IMR-90 (cell line): ENCODE measurements around the gene NFATC3. TPM values are rescaled to one million over a fixed set of nuclear protein-coding genes. Genes with fewer than 3 reads are reported as not detected.

Source experiments
- ATAC-seq: fragments of 200-7000 bp; cut with Tn5 transposase; 2 replicates; pipeline ENCODE4 v1.9.1; 2020; ENCODE audit warnings: low read depth, mild to moderate bottlenecking, moderate library complexity
- BruUV-seq: library from RNA; stranded (reverse); fragments of 400-500 nt; replicated peaks from 2 replicates; lab custom pipeline; 2021; lab: Mats Ljungman, UMichigan
- CTCF ChIA-PET: fragments of 300-600 bp; formaldehyde crosslinking; extraction: SDS; loops from one replicate; lab custom pipeline; 2021; ENCODE audit warnings: antibody characterized with exemption; lab: Yijun Ruan, JAX
- POLR2A ChIA-PET: fragments of 300-600 bp; sonication (Branson Sonifier 250); formaldehyde crosslinking; loops from one replicate; lab custom pipeline; 2022; ENCODE audit warnings: antibody characterized with exemption; ENCODE audit not compliant: unreplicated experiment; lab: Charles Lee
- DNase-seq: peaks from one replicate; pipeline ENCODE4 v3.0.0; 2013
- H2AFZ ChIP-seq: replicated peaks from 2 replicates; pipeline ENCODE3; 2013; ENCODE audit warnings: low read length, mild to moderate bottlenecking; ENCODE audit not compliant: poor library complexity
- H2AK5ac ChIP-seq: 2 replicates; pipeline ENCODE4 v1.6.1; 2013; ENCODE audit warnings: low read depth, low read length, inconsistent platforms
- H2AK9ac ChIP-seq: replicated peaks from 2 replicates; pipeline ENCODE3; 2013; ENCODE audit warnings: mild to moderate bottlenecking, low read depth, low read length, moderate library complexity; ENCODE audit not compliant: poor library complexity
- H2BK120ac ChIP-seq: 2 replicates; pipeline ENCODE4 v1.6.1; 2013; ENCODE audit warnings: low read depth, low read length, inconsistent platforms
- H2BK15ac ChIP-seq: 3 replicates; pipeline ENCODE4 v1.6.1; 2013; ENCODE audit warnings: low read depth, low read length, inconsistent platforms
- H2BK20ac ChIP-seq: 2 replicates; pipeline ENCODE4 v1.6.1; 2013; ENCODE audit warnings: low read depth, mild to moderate bottlenecking, inconsistent platforms, low read length, moderate library complexity
- H2BK5ac ChIP-seq: 2 replicates; pipeline ENCODE4 v1.6.1; 2013; ENCODE audit warnings: mild to moderate bottlenecking, low read depth, low read length, inconsistent platforms; ENCODE audit not compliant: poor library complexity, severe bottlenecking
- H3K14ac ChIP-seq: replicated peaks from 2 replicates; pipeline ENCODE4 v1.6.1; 2013; ENCODE audit warnings: low read depth, low read length, inconsistent platforms
- H3K18ac ChIP-seq: 2 replicates; pipeline ENCODE4 v1.6.1; 2013; ENCODE audit warnings: low read depth, low read length, control low read depth
- H3K23ac ChIP-seq: 2 replicates; pipeline ENCODE4 v1.6.1; 2013; ENCODE audit warnings: low read depth, low read length, inconsistent platforms
- H3K27ac ChIP-seq: 2 replicates; pipeline ENCODE4 v1.5.1; 2013; ENCODE audit warnings: mild to moderate bottlenecking, control low read depth, low read length; ENCODE audit not compliant: insufficient read depth
- H3K27me3 ChIP-seq: 2 replicates; pipeline ENCODE4 v1.6.1; 2013; ENCODE audit warnings: low read length; ENCODE audit not compliant: control insufficient read depth, insufficient read depth
- H3K36me3 ChIP-seq: 2 replicates; pipeline ENCODE4 v1.6.1; 2013; ENCODE audit warnings: low read length, mixed read lengths; ENCODE audit not compliant: control insufficient read depth, insufficient read depth
- H3K4ac ChIP-seq: 2 replicates; pipeline ENCODE4 v1.6.1; 2013; ENCODE audit warnings: low read depth, low read length, inconsistent platforms
- H3K4me1 ChIP-seq: 2 replicates; pipeline ENCODE4 v1.6.1; 2013; ENCODE audit warnings: low read length, mixed read lengths; ENCODE audit not compliant: control insufficient read depth, insufficient read depth
- H3K4me2 ChIP-seq: 2 replicates; pipeline ENCODE4 v1.6.1; 2013; ENCODE audit warnings: low read depth, mild to moderate bottlenecking, control low read depth, low read length, moderate library complexity
- H3K4me3 ChIP-seq: 2 replicates; pipeline ENCODE4 v1.5.1; 2013; ENCODE audit warnings: low read depth, mild to moderate bottlenecking, control low read depth, low read length, moderate library complexity; ENCODE audit not compliant: insufficient read depth
- H3K56ac ChIP-seq: 2 replicates; pipeline ENCODE4 v1.6.1; 2013; ENCODE audit warnings: low read length, inconsistent platforms; ENCODE audit not compliant: insufficient read depth; ENCODE audit errors: extremely low read depth
- H3K79me1 ChIP-seq, 2 experiments: 2 replicates each; pipeline ENCODE4 v1.6.1; 2013; ENCODE audit warnings: low read length in 2 of 2, inconsistent platforms in 1 of 2, low read depth in 1 of 2
- H3K9ac ChIP-seq: 2 replicates; pipeline ENCODE4 v1.6.1; 2013; ENCODE audit warnings: low read depth, low read length, control low read depth
- H3K9me1 ChIP-seq: 2 replicates; pipeline ENCODE4 v1.6.1; 2013; ENCODE audit warnings: low read length, inconsistent platforms; ENCODE audit not compliant: insufficient read depth
- H3K9me3 ChIP-seq: 2 replicates; pipeline ENCODE4 v1.6.1; 2013; ENCODE audit warnings: low read length; ENCODE audit not compliant: control insufficient read depth, insufficient read depth
- H4K20me1 ChIP-seq: 2 replicates; pipeline ENCODE4 v1.6.1; 2013; ENCODE audit warnings: low read length, inconsistent platforms; ENCODE audit not compliant: insufficient read depth
- H4K5ac ChIP-seq: 2 replicates; pipeline ENCODE4 v1.6.1; 2013; ENCODE audit warnings: mild to moderate bottlenecking, low read depth, low read length, control low read depth
- H4K8ac ChIP-seq, 2 experiments: 2 replicates each; pipeline ENCODE4 v1.6.1; 2013; ENCODE audit warnings: low read depth in 2 of 2, low read length in 2 of 2, control low read depth in 1 of 2, inconsistent platforms in 1 of 2
- H4K91ac ChIP-seq: 2 replicates; pipeline ENCODE4 v1.6.1; 2013; ENCODE audit warnings: low read depth, low read length, inconsistent platforms; ENCODE audit not compliant: insufficient read depth
- CHD1 ChIP-seq: IDR thresholded peaks from 2 replicates; pipeline ENCODE4 v1.6.1; 2012; ENCODE audit warnings: low read depth, low read length, improper control_type of control experiment
- RAD21 ChIP-seq: IDR thresholded peaks from 2 replicates; pipeline ENCODE4 v1.6.1; 2012; ENCODE audit warnings: low read length, improper control_type of control experiment
- SMC3 ChIP-seq: fragments of 150-350 bp; IDR thresholded peaks from 2 replicates; pipeline ENCODE4 v1.6.1; 2016; ENCODE audit warnings: low read depth, mild to moderate bottlenecking, antibody characterized with exemption, low read length, moderate library complexity
- USF2 ChIP-seq: fragments of 150-350 bp; IDR thresholded peaks from 2 replicates; pipeline ENCODE4 v1.6.1; 2017; ENCODE audit warnings: mild to moderate bottlenecking, antibody characterized with exemption, low read length, low read depth
- WGBS, 2 experiments: methylation state at CpG; one replicate each; pipeline versions ENCODE4 v1.1.5 to v1.1.7; 2013; ENCODE audit warnings: missing lambda C conversion rate in 2 of 2; ENCODE audit not compliant: insufficient read length in 1 of 2; ENCODE audit errors: extremely low coverage in 2 of 2; 5-methylcytosine and 5-hydroxymethylcytosine counted together
- dilution Hi-C: fragments of 300-500 bp; cut with HindIII; formaldehyde crosslinking; loops from one replicate; pipeline ENCODE4 v1.14.3; 2018; ENCODE audit warnings: low sequenced_read_pairs; ENCODE audit not compliant: unreplicated experiment
- in situ Hi-C: fragments of 300-500 bp; cut with MboI; formaldehyde crosslinking; loops from 3 replicates; pipeline ENCODE4 v1.14.3; 2019; ENCODE audit warnings: low sequenced_read_pairs, inconsistent platforms, mixed read lengths
- intact Hi-C: fragments of 100-400 bp; cut with micrococcal nuclease; formaldehyde crosslinking; loops from 2 replicates; pipeline ENCODE4 v1.10.0; 2022
- polyA plus RNA-seq, 3 experiments: library from polyadenylated mRNA; depleted of rRNA; stranded (reverse); fragments of >200 nt; gene quantifications; 2 replicates each; pipeline ENCODE4 v1.2.3, GENCODE V29; 2012; ENCODE audit warnings: low replicate concordance in 1 of 3
- total RNA-seq: library from RNA; depleted of rRNA; stranded (reverse); fragments of >200 nt; gene quantifications from 2 replicates; pipeline ENCODE4 v1.2.3, GENCODE V29; 2012

NFATC3 gene
- total and polyA plus RNA-seq, 2 of the 4 experiments (the other 2 are of a cell fraction) = 6.3 to 21.5 TPM

GRCh38 chr16:68097895-68098294 lies 12.7 kb downstream of the NFATC3 start:
- H3K27me3 ChIP-seq = no peaks in the 10 kb centered on the region
- POLR2A ChIA-PET = interaction anchor here (0.5 kb wide), 1 partner anchor 62 kb away, joined by 5 read pairs; no protein-coding TSS in a partner anchor
- H3K4me3 ChIP-seq = no peak overlapping the region
- no peak overlapping the region for H3K56ac ChIP-seq
- H3K4me2 ChIP-seq = no peak overlapping the region
- intact Hi-C loops (no loop called here), dilution Hi-C loops (no loop called here), in situ Hi-C loops (loop anchor here (10.0 kb wide), 1 partner anchor 127 kb away; no protein-coding TSS in a partner anchor)
- CTCF ChIA-PET = no interaction called here
- no peaks in the 10 kb centered on the region for H3K9me3 ChIP-seq
- H4K5ac ChIP-seq = no peak overlapping the region
- TF ChIP-seq CHD1 (no peak), USF2 (no peak), SMC3 (no peak), RAD21 (no peak)
- H3K36me3 ChIP-seq = no peaks in the 10 kb centered on the region
- no peak overlapping the region for H3K9ac ChIP-seq
- peaks cover 5% of the 10 kb centered on the region for H3K9me1 ChIP-seq
- no peak overlapping the region for H2BK5ac ChIP-seq
- no peak overlapping the region for H2AK9ac ChIP-seq
- no peak overlapping the region for H2BK20ac ChIP-seq
- DNase-seq (no peak), ATAC-seq (no peak)
- no peak overlapping the region for H3K14ac ChIP-seq
- peaks cover 2% of the 10 kb centered on the region; the same call in 1 of the 2 replicates for H3K4me1 ChIP-seq
- peaks cover 22% of the 10 kb centered on the region for H4K20me1 ChIP-seq
- WGBS, 2 experiments = no CpG with 5 or more reads among the region's 3 CpGs
- H2BK120ac ChIP-seq = no peak overlapping the region
- no peak overlapping the region for H3K18ac ChIP-seq
- BruUV-seq = no TSS peak
- no peak overlapping the region for H2AK5ac ChIP-seq
- no peak overlapping the region for H3K23ac ChIP-seq
- no peak overlapping the region for H4K91ac ChIP-seq
- no peak overlapping the region for H3K4ac ChIP-seq
- peaks cover 34 to 72% of the 10 kb centered on the region in 2 experiments for H3K79me1 ChIP-seq
- H2BK15ac ChIP-seq = no peak overlapping the region
- H2AFZ ChIP-seq = no peak overlapping the region
- H3K27ac ChIP-seq = no peak overlapping the region
- H4K8ac ChIP-seq = no peak overlapping the region
